ENCODE results near the gene CDK18. TPM values are rescaled to one million over a fixed set of nuclear protein-coding genes. Genes with fewer than 3 reads are reported as not detected.

CDK18 gene
- total RNA-seq, 8 experiments from 2014 or later, result 1.3 to 12.0 (median 2.3) TPM

DNA sequence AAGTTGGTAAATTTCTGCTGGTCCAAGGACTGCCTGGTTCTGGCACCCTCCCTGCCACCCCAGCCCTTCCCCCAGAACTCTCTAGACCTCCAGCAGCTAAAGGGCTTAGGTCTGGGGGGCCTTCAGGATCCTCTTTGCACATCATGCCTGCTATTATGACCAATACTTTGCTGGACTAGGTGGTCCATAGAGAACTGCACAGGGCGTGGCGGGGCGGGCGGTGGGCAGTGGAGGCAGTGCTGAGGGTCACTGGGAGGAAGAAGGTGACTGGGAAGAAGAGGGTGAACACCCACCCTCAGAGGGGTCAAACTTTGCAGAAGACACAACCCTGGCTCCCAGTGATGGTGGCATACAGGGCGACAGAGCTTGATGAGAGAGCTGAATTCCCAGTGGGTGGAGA is 18.2 kb downstream of the CDK18 start:
- WGBS, 10 experiments, result 50 to 100% (median 90%) methylated on average over 1 to 4 of the region's 5 CpGs; no CpG with 5 or more reads in 5 of the 10 experiments
- no peak for ATAC-seq (replicated peaks in 6 of 8)
- no peak overlapping the region for H3K27ac ChIP-seq
- peaks cover 36 to 50% of the 10 kb centered on the region in 2 donors for H3K4me1 ChIP-seq (replicated peaks in 1 of 2)
- in situ Hi-C loops (cut with MboI; ENCODE audit: low pct_unique_long_range_greater_than_20kb in 2 of 9, low sequenced_read_pairs in 9 of 9, unreplicated experiment in 9 of 9), result loop anchor here in 3 of 9 experiments (5.0 to 10.0 kb wide), 4 partner anchors 35 to 248 kb away; no protein-coding TSS in a partner anchor
- no peak overlapping the region for H3K4me3 ChIP-seq

DNA sequence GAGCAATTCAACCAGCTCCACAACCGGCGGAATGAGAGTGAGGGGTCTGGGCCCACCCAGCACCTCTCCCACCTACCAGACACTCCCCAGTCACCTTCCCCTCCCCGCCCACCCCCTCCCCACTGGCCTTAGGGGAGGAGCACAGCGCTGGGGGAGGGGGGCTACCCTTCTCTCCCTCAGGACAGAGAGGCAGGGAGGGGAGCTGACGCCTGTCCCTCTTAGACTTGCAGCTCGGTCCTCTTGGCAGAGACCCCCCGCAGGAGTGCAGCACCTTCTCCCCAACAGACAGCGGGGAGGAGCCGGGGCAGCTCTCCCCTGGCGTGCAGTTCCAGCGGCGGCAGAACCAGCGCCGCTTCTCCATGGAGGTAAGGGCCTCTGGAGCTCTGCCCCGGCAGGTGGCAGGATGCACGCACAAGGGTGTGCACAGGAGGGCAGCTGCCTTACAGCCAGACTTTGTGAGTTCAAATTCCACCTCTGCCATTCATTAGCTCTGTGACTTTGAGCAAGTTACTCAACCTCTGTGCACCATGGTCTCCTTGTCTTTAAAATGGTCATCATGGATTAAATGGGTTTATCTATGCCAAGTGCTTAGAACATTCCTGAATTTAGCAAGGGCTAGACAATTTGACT is 18.9 kb downstream of the CDK18 start:
- H3K4me1 ChIP-seq (replicated peaks in 1 of 2), result peaks cover 36 to 56% of the 10 kb centered on the region in 2 donors
- H3K4me3 ChIP-seq, result no peak overlapping the region
- WGBS, 10 experiments, result 53 to 80% methylated on average over 1 to 3 of the region's 16 CpGs; no CpG with 5 or more reads in 8 of the 10 experiments
- in situ Hi-C loops (cut with MboI; ENCODE audit: low pct_unique_long_range_greater_than_20kb in 2 of 9, low sequenced_read_pairs in 9 of 9, unreplicated experiment in 9 of 9), result loop anchor here in 3 of 9 experiments (5.0 to 10.0 kb wide), 4 partner anchors 36 to 249 kb away; no protein-coding TSS in a partner anchor
- no peak for ATAC-seq (replicated peaks in 6 of 8)
- no peak overlapping the region for H3K27ac ChIP-seq

- no peak overlapping the region for H3K27ac ChIP-seq
- in situ Hi-C loops (cut with MboI; ENCODE audit: low pct_unique_long_range_greater_than_20kb in 2 of 9, low sequenced_read_pairs in 9 of 9, unreplicated experiment in 9 of 9), result loop anchor here in 3 of 9 experiments (5.0 to 10.0 kb wide), 4 partner anchors 37 to 249 kb away; no protein-coding TSS in a partner anchor
- peak; percentile 21 to 76 (median 44) for ATAC-seq (replicated peaks in 6 of 8)
- 3 to 62% (median 52%) methylated on average over 1 to 14 of the region's 16 CpGs; no CpG with 5 or more reads in 3 of the 10 experiments for WGBS, 10 experiments
- peaks cover 39 to 58% of the 10 kb centered on the region in 2 donors for H3K4me1 ChIP-seq (replicated peaks in 1 of 2)
- H3K4me3 ChIP-seq, result no peak overlapping the region
Measured at GRCh38 chr1:205523891-205524793, 19.7 kb downstream of the CDK18 start.

GRCh38 chr1:205524794-205525101 is 20.3 kb downstream of the CDK18 start:
- in situ Hi-C loops (cut with MboI; ENCODE audit: low pct_unique_long_range_greater_than_20kb in 2 of 9, low sequenced_read_pairs in 9 of 9, unreplicated experiment in 9 of 9), result loop anchor here in 3 of 9 experiments (5.0 to 10.0 kb wide), 4 partner anchors 37 to 250 kb away; no protein-coding TSS in a partner anchor
- WGBS, 10 experiments, result 72 to 100% (median 85%) methylated on average over 1 to 4 of the region's 4 CpGs; no CpG with 5 or more reads in 4 of the 10 experiments
- H3K27ac ChIP-seq, result no peak overlapping the region
- ATAC-seq (replicated peaks in 6 of 8), result no peak
- H3K4me1 ChIP-seq (replicated peaks in 1 of 2), result peaks cover 38 to 57% of the 10 kb centered on the region in 2 donors
- H3K4me3 ChIP-seq, result no peak overlapping the region

GRCh38 chr1:205525495-205526285 is 21.2 kb downstream of the CDK18 start:
- Histone ChIP-seq H3K27ac (no peak overlapping the region), H3K4me3 (no peak overlapping the region), H3K4me1 (replicated peaks in 1 of 2) (peaks cover 33 to 50% of the 10 kb centered on the region in 2 donors)
- in situ Hi-C loops (cut with MboI; ENCODE audit: low pct_unique_long_range_greater_than_20kb in 2 of 9, low sequenced_read_pairs in 9 of 9, unreplicated experiment in 9 of 9), result loop anchor here in 1 of 9 experiments (10.0 kb wide), 2 partner anchors 191 to 251 kb away; no protein-coding TSS in a partner anchor
- no peak for ATAC-seq (replicated peaks in 6 of 8)
- 45 to 100% (median 88%) methylated on average over 1 to 12 of the region's 18 CpGs; no CpG with 5 or more reads in 3 of the 10 experiments for WGBS, 10 experiments

- in situ Hi-C loops (cut with MboI; ENCODE audit: low pct_unique_long_range_greater_than_20kb in 2 of 9, low sequenced_read_pairs in 9 of 9, unreplicated experiment in 9 of 9), result loop anchor here in 1 of 9 experiments (10.0 kb wide), 2 partner anchors 192 to 252 kb away; no protein-coding TSS in a partner anchor
- no peak for ATAC-seq (replicated peaks in 6 of 8)
- H3K4me1 ChIP-seq (replicated peaks in 1 of 2), result peaks cover 32 to 47% of the 10 kb centered on the region in 2 donors
- H3K27ac ChIP-seq, result no peak overlapping the region
- H3K4me3 ChIP-seq, result no peak overlapping the region
- 83 to 84% methylated on average over 1 to 5 of the region's 11 CpGs; no CpG with 5 or more reads in 8 of the 10 experiments for WGBS, 10 experiments
Measured at GRCh38 chr1:205526431-205526830, 22.0 kb downstream of the CDK18 start.

GRCh38 chr1:205527931-205528330 is 23.5 kb downstream of the CDK18 start:
- H3K4me1 ChIP-seq (replicated peaks in 1 of 2), result peaks cover 25 to 43% of the 10 kb centered on the region in 2 donors
- no peak overlapping the region for H3K27ac ChIP-seq
- WGBS, 10 experiments, result 0 to 59% (median 48%) methylated on average over 1 to 3 of the region's 4 CpGs; no CpG with 5 or more reads in 6 of the 10 experiments
- H3K4me3 ChIP-seq, result no peak overlapping the region
- no peak for ATAC-seq (replicated peaks in 6 of 8)
- in situ Hi-C loops (cut with MboI; ENCODE audit: low pct_unique_long_range_greater_than_20kb in 2 of 9, low sequenced_read_pairs in 9 of 9, unreplicated experiment in 9 of 9), result loop anchor here in 1 of 9 experiments (10.0 kb wide), 2 partner anchors 193 to 253 kb away; no protein-coding TSS in a partner anchor

DNA sequence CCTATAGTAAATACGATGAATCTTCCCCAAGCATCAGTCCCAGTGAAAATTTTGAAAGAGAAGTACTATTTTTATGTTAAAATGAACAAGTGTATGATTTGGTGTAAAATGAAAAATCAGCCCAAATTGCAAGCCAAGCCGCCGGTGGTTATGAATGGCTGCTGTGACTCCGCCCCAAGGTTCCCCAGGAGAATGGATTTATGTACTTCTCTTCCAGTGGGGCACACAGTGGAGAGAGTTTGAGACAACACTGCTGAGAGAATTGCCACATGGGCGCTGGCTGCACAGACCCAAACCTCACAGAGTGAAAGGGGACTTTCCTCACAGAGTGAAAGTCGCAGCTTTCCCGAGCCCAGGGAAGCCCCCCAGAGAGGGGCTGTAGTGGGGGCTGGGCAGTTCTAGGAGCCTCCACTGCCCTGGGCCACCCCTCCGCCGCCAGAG is 24.0 kb downstream of the CDK18 start:
- H3K4me1 ChIP-seq (replicated peaks in 1 of 2), result peaks cover 25 to 44% of the 10 kb centered on the region in 2 donors
- WGBS, 10 experiments, result 0 to 83% (median 45%) methylated on average over 1 to 9 of the region's 9 CpGs; no CpG with 5 or more reads in 2 of the 10 experiments
- peak in 6 of 8 experiments; percentile 4 to 42 (median 26) for ATAC-seq (replicated peaks in 6 of 8)

DNA sequence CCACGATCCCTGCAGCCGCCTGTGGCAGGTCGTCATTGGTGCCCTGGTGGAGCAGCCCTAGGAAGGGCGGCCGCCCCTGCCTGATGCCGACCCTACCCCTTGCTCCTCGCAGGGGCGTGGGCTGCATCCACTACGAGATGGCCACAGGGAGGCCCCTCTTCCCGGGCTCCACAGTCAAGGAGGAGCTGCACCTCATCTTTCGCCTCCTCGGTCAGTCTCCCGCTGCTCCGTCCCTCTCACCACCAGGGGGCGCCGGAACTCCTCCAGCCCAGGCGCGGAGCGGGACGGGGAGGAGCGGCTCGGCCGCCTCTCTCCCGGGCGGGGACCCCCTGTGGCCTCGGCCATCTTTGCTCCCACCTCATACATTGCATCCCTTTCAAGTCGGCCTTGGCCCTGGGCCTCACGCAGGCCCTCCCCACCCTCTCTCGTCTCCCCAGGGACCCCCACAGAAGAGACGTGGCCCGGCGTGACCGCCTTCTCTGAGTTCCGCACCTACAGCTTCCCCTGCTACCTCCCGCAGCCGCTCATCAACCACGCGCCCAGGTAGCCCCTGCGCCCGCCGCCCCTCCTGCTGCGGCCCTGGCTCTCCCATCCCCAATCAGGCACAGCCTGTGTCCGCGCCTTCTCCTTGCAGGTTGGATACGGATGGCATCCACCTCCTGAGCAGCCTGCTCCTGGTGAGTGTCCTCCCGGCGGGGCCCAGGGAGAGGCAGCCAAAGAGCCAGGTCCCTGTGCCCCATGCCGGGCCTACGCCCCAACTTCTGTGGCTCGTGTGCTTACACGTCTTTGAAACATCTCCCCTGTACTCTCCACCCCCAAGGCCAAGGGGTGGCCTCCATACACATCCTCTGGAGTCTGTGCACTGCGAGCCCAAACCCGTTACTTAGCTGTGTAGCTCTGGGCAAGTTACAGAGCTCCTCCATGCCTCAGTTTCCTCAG is 24.7 kb downstream of the CDK18 start:
- WGBS, 10 experiments, result 0 to 67% (median 26%) methylated on average over 1 to 13 of the region's 53 CpGs; no CpG with 5 or more reads in 4 of the 10 experiments
- Histone ChIP-seq H3K4me3 (peak overlapping the region in 4 of 5 donors; percentile 4 to 23 (median 4)), H3K4me1 (replicated peaks in 1 of 2) (peaks cover 21 to 40% of the 10 kb centered on the region in 2 donors), H3K27ac (no peak overlapping the region)
- peak; percentile 83 to 94 (median 87) for ATAC-seq (replicated peaks in 6 of 8)
- in situ Hi-C loops (cut with MboI; ENCODE audit: low pct_unique_long_range_greater_than_20kb in 2 of 9, low sequenced_read_pairs in 9 of 9, unreplicated experiment in 9 of 9), result loop anchor here in 1 of 9 experiments (10.0 kb wide), 2 partner anchors 194 to 254 kb away; no protein-coding TSS in a partner anchor

More for the DNA sequence above, 24.0 kb downstream of the CDK18 start:
- in situ Hi-C loops (cut with MboI; ENCODE audit: low pct_unique_long_range_greater_than_20kb in 2 of 9, low sequenced_read_pairs in 9 of 9, unreplicated experiment in 9 of 9), result loop anchor here in 1 of 9 experiments (10.0 kb wide), 2 partner anchors 194 to 254 kb away; no protein-coding TSS in a partner anchor
- peak overlapping the region in 3 of 5 donors; percentile 4 to 23 (median 4) for H3K4me3 ChIP-seq
- H3K27ac ChIP-seq, result no peak overlapping the region

DNA sequence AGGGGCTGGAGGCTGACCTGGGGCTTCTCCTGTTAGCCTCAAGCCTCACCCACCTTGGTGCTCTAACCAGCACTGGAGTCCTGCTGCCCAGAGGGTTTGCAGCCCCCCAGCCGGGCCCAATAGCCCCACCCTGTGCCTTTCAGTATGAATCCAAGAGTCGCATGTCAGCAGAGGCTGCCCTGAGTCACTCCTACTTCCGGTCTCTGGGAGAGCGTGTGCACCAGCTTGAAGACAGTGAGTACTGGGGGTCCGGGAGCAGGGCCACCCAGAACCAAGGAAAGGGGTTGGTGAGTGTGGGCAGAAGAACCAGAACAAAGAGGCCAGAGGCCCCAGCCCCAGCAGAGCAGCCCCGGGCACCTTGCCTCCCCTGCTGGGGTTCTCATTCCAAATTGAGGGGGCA is 25.6 kb downstream of the CDK18 start:
- in situ Hi-C loops (cut with MboI; ENCODE audit: low pct_unique_long_range_greater_than_20kb in 2 of 9, low sequenced_read_pairs in 9 of 9, unreplicated experiment in 9 of 9), result loop anchor here in 1 of 9 experiments (10.0 kb wide), 1 partner anchor 125 kb away; no protein-coding TSS in a partner anchor
- no peak for ATAC-seq (replicated peaks in 6 of 8)
- 40 to 100% (median 73%) methylated on average over 1 of the region's 6 CpGs; no CpG with 5 or more reads in 6 of the 10 experiments for WGBS, 10 experiments

More for the DNA sequence above, 25.6 kb downstream of the CDK18 start:
- Histone ChIP-seq H3K4me1 (replicated peaks in 1 of 2) (peaks cover 19 to 39% of the 10 kb centered on the region in 2 donors), H3K27ac (no peak overlapping the region), H3K4me3 (no peak overlapping the region)

Data from motor neuron (in vitro differentiated cells).